Measurements from ENCODE around the gene LRRC58.

LRRC58 gene

GRCh38 chr3:120274739-120275167, 74.4 kb downstream of the LRRC58 start:
- no peak for DNase-seq
